ENCODE data around the gene CNPY4.

Gene CNPY4

DNA sequence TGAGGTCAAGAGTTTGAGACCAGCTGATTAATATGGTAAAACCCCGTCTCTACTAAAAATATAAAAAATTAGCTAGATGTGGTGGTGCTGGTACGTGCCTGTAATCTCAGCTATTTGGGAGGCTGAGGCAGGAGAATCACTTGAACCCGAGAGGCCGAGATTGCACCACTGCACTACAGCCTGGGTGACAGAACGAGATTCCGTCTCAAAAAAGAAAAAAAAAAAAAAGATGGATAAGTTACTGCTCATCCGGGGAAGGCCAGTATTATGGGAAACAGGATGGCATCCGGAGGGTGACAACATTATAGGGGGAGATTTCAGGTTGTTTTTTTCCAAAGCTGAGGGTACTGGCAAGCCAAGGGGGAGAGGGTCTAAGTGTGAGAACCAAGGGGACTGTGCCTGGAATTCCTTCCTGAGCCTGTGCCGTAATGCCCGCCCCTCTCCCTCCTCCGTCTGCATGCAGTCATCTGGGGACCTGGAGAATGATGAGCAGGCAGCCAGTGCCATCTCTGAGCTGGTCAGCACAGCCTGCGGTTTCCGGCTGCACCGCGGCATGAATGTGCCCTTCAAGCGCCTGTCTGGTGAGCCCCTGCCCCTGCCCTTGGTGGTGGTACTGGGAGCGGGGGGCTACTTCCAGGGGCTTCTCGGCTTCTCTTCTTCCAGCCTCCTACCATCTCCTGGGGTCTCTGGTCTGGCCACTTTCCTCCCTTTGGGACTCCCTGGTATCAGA lies 33.7 kb downstream of the CNPY4 start:
- DNase-seq: no peak

DNA sequence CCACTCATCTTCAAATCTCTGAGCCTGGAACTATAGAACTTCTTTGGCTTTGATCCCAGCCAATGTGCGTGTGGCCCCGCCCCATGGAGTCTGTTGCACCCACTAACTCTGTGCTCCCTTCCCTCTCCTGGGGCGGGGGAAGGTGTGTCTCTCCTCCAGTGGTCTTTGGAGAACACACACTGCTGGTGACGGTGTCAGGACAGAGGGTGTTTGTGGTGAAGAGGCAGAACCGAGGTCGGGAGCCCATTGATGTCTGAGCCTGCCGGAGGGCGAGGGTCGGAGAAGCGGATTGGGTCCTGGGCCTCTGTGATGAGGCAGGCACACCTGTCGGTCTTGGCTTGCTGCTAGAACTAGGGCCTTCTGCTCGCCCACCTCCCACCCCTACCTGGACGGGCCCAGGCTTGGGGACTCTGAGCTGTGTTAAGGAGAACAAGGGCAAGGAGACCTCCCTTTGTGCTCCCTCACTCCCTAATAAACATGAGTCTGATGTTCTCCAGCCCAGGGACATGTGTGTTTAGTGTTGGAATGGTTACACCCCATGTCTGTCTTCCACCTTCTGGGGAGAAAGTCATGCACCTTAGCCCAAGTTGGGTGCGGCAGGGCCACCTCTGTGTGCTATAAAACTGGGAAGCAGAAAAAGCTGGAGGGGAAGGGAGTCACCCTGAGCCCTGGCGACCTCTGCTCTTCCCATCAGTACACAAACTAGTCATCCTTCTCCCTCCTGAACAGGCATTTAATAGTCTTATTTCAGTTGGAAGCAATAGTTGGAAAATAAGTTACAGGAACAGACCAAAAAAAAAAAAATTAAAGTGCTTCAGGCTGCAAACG lies 34.5 kb downstream of the CNPY4 start:
- no peak for DNase-seq

DNA sequence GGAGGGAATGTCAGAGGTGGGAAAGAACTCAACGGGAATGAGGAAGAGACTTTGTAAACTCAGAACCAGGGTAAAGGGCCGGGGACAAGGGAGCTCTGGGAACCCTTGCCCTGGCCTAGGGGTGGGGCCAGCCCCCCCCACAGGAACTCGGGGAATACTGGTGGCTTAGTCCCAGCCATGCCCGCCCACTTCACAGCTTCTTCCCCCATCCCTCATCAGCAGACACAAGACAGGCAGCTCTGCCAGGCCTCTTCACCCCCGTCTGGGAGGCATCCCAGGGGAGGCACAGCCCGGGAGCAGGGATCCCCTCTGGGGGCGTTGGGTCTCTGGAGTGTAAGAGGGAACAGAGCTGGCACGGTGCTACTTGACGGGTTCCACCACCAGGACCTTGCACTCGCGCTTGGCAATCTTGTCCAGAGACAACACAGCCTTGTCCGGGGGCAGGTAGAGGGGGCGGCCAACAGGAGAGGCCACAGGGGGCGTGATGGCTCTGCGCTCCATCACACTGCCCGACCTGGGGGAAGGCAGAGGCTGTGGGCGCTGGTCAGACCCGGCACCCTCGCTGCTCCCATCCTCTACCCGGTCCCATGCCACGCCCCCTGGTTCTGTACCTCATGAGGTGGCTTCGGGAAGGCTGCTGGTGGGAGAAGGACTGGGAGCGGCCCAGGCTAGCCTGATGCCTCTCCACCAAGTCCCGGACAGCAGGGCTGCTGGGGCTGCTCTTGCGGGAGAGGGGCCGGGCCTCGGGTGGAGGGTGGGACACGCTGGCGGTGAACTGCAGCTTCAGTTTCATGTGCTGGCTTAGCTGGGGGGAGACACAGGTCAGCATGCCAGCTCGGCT lies 35.4 kb downstream of the CNPY4 start:
- no peak for DNase-seq

DNA sequence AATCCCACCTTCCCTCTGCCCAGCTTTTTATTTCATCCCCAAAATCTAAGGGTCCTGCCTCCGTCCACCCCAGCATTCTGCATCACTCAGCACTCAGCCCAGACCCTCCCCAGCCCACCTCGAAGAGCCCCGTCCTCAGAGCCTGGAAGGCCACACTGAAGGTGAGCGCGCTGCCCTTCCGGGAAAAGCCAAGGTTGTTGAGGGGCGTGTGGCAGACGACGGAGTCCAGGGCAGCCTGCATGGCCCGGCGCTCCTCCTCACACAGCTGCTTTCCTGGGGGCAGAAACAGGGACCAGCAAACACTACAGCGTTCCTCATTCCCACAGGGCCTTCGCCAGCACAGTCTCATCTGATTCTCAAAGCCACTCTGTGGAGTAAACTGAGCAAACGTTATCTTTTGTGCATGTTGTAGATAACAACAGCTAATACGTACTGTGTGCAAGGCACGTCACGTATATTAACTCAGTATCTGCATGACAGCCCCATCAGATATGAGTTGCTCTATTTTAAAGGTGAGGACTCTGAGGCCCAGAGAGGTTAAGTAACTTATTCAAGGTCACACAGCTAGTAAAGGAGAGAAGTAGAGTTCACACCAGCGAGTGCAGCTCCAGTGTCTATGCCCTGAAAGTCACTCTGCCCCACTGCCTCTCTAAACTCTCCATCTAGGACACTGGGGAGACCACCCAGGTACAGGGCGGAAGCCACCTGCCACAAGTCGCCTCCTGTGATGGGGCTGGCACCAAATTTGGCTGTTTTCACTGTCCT lies 36.3 kb downstream of the CNPY4 start:
- DNase-seq: no peak

DNA sequence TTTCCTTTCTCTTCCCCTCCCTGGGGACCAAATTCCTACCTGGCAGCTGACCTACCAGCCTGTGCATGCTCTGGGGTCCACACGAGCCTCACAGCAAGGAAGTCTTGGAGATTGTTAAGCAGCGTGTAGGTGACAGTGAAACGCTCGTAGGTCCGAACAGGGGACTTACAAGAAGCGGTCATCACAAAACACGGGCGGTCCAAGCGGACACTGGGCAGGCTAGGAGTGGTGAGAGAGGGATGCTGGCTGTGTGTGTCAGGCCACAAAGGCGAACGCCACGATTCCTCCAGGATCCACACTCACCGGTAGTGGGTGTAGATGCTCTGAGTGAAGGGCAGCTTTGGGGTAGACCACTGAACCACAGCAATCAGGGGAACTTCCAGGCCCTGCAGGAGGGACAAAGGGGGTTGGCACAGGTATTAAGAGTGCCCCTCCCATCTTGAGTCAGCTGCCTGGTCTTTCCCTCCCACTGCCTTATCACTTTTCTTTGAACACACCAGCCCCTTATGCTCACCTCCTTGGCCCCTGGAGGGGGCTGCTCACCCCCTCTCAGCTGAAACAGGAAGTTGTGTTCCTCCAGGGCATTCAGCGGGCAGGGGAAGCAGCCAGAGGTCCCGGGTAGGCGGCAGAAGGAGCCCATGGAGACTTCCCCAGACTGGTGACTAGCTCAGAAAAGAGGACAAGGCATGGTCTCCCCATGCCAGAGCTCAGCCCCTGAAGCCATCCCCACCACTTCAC lies 37.1 kb downstream of the CNPY4 start:
- peak; percentile 35 for DNase-seq

DNA sequence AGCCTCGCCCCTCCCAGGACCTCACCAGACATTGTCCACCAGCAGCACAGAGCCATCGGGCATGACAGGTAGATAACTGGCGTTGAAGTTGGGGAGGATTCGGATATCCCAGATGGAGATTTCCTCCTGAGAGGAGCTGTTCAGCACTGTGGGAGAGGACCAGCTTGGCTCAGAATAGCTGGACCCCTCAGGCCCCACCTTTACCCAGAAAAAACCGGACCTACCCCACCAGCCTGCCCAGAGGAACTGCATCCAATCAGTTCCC lies 37.6 kb downstream of the CNPY4 start:
- no peak for DNase-seq

DNA sequence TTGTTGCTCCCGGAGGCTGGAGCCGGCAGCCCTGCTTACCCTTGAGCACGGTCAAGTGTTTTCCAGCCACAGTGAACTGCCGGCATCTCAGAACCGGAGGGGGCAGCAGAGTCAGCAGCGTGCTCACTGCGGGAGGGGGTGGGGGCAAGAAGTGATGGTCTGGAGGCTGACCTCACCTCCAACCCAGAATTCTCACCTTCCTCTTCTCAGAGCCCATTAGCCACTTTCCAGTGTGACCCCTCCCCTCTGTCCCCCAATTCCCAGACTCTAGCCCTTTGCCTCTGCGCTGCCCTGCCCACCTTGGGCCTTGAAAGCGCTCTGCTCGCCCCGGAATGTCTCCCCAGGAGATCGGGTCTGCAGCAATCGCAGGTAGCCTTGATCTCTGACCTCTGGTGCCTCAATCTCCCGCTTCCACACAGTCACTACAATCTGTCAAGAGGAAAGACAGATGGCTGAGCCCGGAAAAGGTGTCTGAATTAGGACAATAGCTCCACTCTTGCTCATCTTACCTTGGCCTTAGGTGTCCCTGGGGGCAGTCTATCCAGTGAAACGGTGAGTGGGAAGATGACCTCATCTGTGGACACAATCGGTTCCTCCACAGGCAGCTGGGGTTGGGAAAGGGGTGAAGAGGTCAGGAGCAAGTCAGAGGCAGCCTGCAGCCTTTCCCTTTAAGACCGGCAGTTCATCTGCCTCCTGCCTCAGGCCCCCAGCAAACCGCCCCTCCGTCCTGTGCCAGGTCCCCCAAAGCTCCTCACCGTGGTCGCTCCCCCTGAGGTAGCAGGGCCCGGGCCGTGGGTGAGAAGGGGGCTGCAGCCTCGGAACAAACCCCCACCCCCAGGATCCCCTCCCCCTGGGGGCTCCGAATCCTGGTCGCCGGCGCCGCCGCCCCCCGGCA lies 38.1 kb downstream of the CNPY4 start:
- no peak for DNase-seq

DNA sequence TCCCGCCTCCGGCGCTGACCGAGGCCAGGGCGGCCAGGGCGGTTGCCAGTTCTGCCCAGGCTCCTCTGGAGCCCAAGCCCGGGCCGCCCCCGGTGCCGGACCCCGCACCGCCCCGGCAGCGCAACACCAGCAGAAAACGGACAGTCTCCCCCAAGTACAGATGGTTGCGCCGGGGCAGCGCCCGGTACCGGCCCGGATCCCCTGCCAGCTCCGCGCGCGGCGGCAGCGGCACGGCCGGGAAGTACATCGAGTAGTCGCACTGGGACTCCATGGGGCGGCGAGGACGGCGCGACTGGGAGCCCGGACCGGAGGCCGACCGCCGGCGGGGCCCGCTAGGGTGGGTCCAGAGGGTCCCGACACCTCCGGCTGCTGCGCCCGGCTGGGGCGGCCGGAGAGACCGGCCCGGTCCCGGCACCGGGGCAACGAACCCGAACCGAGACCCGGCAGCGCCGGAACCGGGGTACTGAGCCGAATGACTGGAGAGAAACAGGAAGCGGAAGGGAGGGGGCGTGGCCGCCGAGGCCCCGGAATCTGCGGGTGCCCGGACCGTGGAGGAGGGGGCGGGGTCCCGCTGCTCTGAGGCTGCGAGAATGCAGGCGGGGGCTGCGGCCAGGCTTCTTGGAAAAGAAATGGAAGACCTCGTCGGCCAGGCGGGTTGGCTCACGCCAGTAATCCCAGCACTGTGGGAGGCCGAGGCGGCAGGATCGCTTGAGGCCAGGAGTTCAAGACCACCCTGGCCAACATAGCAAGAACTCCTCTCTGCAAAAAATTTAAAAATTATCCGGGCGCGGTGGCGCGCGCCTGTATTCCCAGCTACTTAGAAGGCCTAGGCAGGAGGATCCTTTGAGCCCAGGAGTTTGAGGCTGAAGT lies 39.0 kb downstream of the CNPY4 start, which contains the start of gene TRAPPC14:
TRAPPC14 (minus strand) TSS at position 495 of the 870 bp plus-strand sequence; CDS start at position 271, 224 bp downstream.
- peak; percentile 80 for DNase-seq

DNA sequence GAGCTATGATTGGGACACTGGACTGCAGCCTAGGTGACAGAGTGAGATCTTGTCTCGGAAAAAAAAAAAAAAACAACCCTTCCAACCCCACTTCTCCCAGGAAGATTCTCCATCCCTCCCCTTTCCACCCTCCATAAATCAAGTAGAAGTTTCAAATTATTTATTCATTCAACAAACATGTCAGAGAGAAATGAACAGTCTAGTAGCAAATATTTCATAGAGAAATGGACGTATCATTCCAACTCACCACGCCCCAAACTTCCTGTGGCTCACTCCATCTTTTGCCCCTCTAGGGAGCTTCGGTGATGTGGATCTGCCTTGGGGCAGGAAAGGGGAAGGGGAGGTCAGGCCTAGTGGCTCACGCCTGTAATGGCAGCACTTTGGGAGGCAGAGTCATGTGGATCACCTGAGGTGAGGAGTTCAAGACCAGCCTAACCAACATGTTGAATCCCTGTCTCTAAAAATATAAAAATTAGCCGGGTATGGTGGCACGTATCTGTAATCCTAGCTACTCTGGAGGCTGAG lies 39.7 kb downstream of the CNPY4 start:
- no peak for DNase-seq

DNA sequence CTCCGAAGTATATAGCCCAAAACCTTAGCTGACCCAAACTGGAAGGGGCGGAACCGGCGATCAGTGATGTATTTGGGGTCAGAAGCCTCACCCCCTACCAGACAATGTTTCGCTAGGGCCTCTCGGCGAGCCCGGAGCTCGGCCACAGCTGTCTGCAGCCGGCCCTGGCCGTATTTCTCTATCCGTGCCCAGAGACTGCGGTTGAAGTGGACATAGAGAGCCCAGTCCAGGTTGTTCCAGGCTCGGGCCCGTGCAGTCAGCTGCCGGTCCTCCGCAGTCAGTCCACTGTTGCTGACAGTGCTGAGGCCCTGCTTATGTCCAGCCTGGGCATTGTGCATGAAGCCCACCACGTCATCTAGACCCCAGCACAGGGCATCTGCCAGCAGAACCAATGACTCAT lies 40.6 kb downstream of the CNPY4 start:
- DNase-seq: no peak

DNA sequence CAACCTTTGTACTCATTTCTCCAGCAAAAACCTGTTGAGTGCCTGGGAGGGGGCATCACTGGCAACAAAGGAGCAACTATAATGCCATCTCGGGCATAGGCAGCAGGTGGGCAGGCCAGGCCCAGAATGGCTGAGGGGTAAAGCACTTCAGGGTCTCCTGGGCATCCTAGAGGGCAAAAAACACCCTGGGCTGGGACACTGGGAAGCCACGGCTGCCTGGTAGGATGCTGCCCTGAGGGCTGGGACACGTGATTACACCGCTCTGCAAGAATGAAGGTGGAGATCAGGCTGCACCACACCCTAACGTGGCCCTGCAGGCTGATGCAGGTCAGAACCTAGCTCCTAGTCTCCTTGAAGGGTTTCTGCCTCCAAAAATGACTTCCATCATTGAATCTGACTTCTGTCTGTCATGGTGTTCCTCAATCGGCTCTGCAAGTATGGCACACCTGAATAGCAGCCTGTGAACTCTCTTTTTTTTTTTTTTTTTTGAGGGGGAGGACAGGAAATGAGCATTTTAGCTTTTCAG lies 43.6 kb downstream of the CNPY4 start:
- no peak for DNase-seq

DNA sequence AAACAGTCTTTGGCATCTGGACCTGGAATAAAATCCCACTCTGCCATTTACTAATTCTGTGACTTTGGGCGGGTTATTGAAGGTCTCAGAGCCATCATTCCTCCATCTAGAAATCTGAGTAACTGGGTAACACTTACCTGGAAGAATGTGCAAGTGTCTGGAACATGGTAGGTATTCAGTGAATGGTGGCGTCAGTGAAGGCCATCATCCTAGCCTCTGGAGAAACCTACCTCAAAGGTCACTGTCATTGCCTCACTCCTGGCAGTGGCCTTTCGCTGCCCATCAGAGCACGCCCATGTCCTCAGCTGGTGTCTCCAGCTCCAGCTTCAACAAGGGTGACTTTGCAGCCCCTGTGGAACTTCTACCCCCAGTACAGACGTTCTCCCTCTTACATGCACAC lies 44.4 kb downstream of the CNPY4 start:
- no peak for DNase-seq

DNA sequence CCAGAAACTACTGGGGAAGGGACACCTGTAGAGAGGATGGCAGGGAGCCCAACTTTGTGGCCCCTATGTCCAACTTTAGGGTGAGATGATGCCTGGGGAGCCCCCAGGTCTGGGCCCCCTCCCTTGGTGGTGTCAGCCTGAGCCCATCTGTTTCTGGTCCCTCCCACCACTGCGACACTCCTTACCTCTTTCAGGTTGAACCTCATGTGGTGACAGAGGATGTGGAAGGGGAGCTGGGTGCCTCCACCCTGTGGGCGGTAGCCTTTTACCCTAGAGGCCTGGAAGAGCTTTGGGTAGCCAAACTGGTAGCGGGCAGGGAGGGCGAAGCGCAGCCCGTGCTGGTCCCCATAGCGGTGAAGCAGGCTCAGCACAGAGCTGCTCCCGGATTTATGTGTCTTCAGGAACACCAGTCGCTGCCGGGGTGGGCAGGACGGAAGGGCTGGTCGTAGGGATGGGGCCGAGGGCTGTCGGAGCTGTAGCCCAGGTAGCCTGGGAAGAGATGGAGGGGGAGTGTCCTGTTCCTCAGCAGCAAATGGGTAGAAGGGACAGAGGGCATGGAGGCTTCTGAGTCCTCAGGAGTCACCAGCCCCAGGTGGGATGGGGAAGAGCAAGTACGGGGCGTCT lies 47.0 kb downstream of the CNPY4 start:
- DNase-seq: peak; percentile 42

DNA sequence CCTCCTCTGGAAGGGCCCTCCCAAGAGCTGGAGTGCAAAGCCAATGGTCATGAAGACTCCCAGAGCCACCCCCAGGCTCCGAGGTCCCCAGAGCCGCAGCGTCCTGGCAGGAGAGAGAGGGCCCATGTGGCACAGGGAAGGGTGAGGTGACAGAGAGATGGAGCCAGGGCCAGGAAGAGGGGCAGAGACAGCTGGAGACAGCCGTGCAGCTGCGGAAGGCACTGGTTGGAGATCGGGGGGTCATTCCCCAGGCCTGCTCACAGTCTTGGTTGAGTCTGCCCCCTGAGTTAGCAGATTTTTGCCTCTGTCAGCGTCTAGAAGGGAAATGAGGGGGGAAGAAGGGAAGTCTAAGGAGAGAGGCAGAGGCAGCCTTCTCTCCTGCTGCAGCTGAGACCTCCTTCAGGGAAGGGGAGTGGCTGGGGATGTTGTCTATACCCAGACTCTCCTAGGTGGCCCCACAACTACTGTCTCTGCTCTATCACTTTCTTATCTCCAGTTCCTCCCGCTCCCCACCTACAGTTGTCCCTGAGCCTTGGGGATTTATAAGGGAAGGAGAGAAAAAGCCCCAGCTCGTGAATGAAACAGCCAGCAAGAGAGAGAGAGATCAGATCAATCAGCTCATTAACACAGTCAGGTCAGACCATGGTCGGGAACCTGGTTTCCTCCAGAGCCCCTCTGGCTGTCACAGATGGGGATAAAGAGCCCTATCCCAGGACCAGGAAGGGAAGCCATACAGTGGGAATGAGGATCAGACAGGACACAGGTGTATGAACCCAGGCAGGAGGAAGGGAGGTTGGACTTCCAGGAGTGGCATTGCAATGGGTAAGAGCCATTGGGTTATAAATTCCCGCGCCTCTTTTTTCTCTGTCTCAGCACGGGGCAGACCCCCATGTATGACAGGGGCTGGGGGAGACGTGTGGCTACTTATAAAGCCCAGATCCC lies 47.8 kb downstream of the CNPY4 start:
- no peak for DNase-seq

DNA sequence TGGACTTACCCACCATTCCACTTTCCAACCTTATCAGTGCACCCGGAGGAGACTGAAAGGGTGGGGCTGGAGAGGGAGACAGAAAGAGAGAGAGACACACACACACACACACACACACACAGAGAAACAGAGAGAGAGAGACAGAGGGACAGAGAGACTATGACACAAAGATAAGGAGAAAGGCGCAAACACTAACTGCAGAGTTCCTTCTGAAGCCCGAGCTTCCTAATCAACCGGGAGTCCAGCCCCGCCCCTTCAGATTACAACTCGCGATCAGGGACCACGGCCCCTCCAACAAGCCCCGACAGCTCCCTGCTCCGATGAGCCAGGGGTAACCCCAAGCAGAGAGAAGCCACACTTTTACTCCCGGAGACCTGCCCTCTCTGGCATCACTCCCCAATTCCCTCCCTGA lies 48.5 kb downstream of the CNPY4 start:
- DNase-seq: no peak

DNA sequence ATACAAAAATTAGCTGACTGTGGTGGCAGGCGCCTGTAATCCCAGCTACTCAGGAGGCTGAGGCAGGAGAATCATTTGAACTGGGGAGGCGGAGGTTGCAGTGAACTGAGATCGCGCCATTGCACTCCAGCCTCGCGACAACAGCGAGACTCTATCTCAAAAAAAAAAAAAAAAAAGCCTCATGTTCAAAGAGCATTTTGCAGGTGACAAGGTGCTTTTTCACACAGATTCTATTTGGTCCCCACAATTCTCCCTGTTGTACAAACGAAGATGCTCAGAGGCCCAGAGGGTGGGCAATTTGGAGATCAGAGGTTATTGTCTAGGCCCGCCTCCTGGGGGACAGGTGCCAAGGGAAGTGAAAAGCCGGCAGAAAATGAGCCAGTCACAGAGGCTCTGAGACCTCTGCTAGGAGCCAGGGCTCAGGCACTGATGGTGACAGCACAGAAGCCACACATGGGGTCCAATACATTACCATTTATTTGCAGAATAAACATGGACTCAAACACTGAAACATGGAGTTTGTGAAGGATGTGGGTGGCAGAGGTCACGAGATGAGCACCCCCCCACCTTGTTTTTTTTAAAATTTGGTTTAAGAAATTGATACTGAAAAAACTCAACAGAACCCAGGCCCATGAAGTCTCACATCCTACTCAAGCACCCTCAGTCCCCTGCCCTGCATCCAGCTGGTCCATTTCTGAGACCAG lies 49.9 kb downstream of the CNPY4 start:
- DNase-seq: no peak
